Hindlimb muscle (tissue), 1 donor: ENCODE results near the gene MYL12B. TPM values are rescaled to one million over a fixed set of nuclear protein-coding genes. Genes with fewer than 3 reads are reported as not detected.
"Not testable (repeated sequence)": the region's sequence is repeated elsewhere in the genome, so short reads cannot be mapped to it uniquely, and the experiment has no call there.

Source experiments
- DNase-seq: peaks from one replicate; pipeline ENCODE4 v3.0.0-alpha.2; 2013
- polyA plus RNA-seq: library from polyadenylated mRNA; unstranded; fragments of 120-200 nt; gene quantifications from one replicate; pipeline ENCODE4 v1.2.1, GENCODE V29; 2013; ENCODE audit not compliant: insufficient read length

The MYL12B gene
- polyA plus RNA-seq, 1 donor = 205 TPM

- no peak for DNase-seq
Observed at GRCh38 chr18:3263132-3263700, 1.3 kb downstream of the MYL12B start.

GRCh38 chr18:3264362-3264761 is 2.4 kb downstream of the MYL12B start:
- DNase-seq = no peak

GRCh38 chr18:3265564-3266033 is 3.7 kb downstream of the MYL12B start:
- DNase-seq = no peak

GRCh38 chr18:3266062-3266608 is 4.2 kb downstream of the MYL12B start:
- no peak for DNase-seq

GRCh38 chr18:3268306-3268705 is 6.4 kb downstream of the MYL12B start:
- DNase-seq = no peak

GRCh38 chr18:3269241-3269913 is 7.4 kb downstream of the MYL12B start:
- DNase-seq = no peak

GRCh38 chr18:3269914-3270299 is 8.0 kb downstream of the MYL12B start:
- DNase-seq = no peak

- DNase-seq = no peak
Observed at GRCh38 chr18:3273042-3273441, 11.1 kb downstream of the MYL12B start.

GRCh38 chr18:3277643-3278213 is 15.8 kb downstream of the MYL12B start:
- DNase-seq = not testable (repeated sequence)

GRCh38 chr18:3279201-3280185 is 17.6 kb downstream of the MYL12B start:
- DNase-seq = no peak

- peak; percentile 79 for DNase-seq
Observed at GRCh38 chr18:3281456-3282400, 19.8 kb downstream of the MYL12B start.

GRCh38 chr18:3283253-3283863 is 21.4 kb downstream of the MYL12B start:
- no peak for DNase-seq

GRCh38 chr18:3283908-3284307 is 22.0 kb downstream of the MYL12B start:
- no peak for DNase-seq

- no peak for DNase-seq
Observed at GRCh38 chr18:3284501-3284900, 22.6 kb downstream of the MYL12B start.

GRCh38 chr18:3286159-3286558 is 24.2 kb downstream of the MYL12B start:
- DNase-seq = no peak

GRCh38 chr18:3293196-3293951 is 31.4 kb downstream of the MYL12B start:
- DNase-seq = no peak

GRCh38 chr18:3294435-3295080 is 32.6 kb downstream of the MYL12B start:
- no peak for DNase-seq

GRCh38 chr18:3297025-3297984 is 35.4 kb downstream of the MYL12B start:
- peak; percentile 37 for DNase-seq
